SHP77 (cell line): ENCODE measurements around the gene SMC4.
A peak's percentile ranks its signal among the peaks of the same experiment; 100 is the strongest.
"Not testable (repeated sequence)": the region's sequence is repeated elsewhere in the genome, so short reads cannot be mapped to it uniquely, and the experiment has no call there.

Experiments used
- DNase-seq, 2 experiments: peaks; one replicate each; lab custom pipeline; 2025; lab: John Stamatoyannopoulos, UW

SMC4 gene

GRCh38 chr3:160399125-160400029, at the start of gene SMC4, which contains the start of gene IFT80:
TSS of gene SMC4 (plus strand) at chr3:160399650. CDS start at chr3:160400827, 1,177 bp downstream.
TSS of gene IFT80 (minus strand) at chr3:160399225. CDS start at chr3:160384600, 14,625 bp downstream.
- peak; percentile 88 to 89 for DNase-seq

GRCh38 chr3:160355826-160356225, 43.6 kb upstream of the SMC4 start:
- no peak for DNase-seq

DNA sequence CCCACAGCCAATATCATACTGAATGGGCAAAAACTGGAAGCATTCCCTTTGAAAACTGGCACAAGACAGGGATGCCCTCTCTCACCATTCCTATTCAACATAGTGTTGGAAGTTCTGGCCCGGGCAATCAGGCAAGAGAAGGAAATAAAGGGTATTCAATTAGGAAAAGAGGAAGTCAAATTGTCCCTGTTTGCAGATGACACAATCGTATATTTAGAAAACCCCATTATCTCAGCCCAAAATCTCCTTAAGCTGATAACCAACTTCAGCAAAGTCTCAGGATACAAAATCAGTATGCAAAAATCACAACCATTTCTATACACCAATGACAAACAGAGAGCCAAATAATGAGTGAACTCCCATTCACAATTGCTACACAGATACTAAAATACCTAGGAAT, 36.6 kb upstream of the SMC4 start:
- not testable (repeated sequence) for DNase-seq

DNA sequence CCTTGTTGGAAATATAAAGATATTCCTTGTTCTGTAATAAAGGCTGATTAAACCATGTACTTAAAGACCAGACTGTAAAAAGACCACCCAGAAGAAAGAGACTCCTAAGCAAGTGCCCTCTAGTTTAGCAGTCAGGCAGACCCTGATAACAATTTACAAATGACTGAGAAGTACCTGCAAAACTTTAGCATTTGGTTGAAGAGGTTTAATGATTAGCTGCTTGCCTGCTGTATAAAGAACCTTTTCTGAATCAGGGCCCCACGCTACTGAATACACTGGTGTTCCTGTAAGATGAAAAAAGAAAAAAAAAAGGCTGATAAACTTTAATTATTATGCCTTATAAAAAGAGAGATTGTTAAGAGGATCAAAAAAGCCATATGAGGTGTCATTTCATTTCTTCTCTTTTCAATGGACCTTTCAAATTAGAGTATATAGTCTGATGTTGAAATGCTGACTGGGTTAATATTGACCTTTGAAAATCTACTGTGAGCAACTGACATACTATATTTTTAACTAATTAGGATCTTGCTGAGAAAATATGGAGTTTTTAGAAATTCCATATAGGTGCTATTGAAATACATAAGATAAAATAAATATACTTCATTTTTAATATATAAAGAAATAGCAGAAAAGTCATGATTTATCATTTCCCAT, 33.5 kb upstream of the SMC4 start:
- no peak for DNase-seq

DNA sequence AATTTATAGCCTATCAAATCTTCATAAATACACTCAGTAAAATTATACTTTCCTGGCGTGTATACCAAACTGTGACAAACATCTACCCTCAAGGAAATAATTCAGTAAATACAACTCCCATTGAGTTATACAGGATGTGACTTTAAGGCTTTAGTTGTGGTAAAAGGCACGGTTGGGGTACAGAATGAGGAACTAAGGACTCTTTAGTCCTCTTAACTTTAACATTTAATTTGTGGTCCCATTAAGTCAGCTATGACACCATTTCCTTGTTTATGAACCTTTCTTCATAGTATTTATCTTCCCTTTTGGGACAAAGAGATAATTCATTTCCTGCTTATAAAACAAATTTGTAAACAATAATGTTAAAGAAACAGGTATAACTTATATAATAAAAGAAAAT, 30.6 kb upstream of the SMC4 start:
- DNase-seq = no peak

DNA sequence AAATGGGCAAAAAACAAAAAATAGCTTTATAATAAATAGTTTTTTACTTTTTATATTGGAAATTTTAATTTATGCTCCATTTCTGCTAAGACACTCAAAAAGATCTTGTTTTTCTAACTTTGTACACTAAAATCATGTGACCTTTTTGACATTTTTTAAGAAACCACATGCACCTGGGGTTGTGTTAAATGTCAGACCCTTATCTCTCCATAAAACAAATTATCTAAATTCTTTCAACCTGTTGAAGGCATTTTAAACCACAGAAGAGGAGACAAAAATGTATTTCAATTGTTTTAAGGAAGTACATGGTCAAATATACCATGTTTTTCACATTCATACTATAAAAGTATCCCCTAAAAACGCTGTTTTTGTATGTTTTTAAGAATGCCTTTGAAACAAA, 29.7 kb upstream of the SMC4 start:
- no peak for DNase-seq

GRCh38 chr3:160370987-160371857, 28.2 kb upstream of the SMC4 start:
- DNase-seq = no peak

DNA sequence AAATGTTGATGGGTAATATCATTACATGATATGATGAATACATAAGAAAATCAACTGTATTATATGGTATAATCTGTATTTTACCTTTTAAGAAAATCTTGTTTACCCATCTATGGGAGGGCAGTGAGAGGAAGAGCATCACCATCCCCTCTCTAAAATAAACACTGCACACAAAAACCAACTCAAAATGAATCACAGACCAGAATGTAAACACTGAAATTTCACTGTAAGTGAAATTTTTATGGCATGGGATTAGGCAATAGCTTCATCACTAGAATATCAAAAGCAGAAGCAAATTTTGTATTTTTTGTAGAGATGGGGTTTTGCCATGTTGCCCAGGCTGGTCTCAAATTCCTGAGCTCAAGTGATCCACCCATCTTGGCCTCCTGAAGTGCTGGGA, 26.7 kb upstream of the SMC4 start:
- DNase-seq = no peak

DNA sequence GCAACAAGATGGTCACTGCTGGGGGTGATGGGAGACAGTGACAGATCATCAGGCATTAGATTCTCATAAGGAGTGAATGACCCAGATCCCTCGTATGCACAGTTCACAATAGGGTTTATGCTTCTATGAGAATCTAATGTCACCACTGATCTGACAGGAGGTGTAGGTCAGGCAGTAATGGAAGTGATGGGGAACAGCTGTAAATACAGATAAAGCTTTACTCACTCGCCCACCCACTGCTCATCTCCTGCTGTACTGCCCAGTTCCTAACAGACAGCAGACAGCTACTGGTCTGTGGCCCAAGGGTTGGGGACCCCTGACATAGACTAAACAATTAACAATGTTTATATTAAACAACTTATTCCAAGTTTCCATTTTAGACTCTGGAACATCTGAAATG, 25.8 kb upstream of the SMC4 start:
- no peak for DNase-seq

DNA sequence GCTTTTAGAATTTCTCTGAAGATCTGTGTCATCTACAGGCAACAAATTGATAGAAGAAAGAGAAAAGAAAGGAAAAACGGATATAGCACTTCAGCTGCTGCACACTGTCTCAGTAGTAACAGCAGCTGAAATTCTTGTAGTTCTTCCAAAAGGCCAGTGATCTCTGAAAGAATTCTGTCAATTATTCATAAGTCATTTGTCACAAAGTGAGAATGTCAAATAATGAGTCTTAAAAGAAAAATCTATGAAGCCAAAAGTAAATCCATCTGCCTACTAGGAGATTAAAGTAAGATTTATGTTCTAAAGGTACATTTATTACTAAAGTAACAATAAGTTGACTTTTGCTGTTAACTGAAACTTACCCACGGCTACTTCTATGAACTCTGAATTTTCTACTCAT, 25.0 kb upstream of the SMC4 start:
- no peak for DNase-seq

DNA sequence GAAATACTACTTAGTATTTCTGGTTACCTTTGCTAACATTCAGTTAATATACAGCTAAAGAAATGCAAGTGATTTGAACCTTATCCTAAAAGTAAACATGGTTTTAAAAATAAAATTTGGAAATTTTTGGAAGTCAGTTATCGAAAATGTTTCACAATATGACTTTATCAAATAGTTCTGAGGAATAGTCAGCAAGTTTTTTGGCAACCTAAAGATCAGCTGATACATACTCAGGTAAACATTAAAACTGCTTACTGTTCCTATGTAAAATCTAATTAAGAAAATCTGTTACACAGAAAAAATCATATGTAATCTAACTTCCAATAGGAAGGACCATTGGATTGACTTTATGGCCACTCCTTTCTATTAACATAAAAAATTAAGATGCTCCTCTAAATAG, 24.5 kb upstream of the SMC4 start:
- no peak for DNase-seq

GRCh38 chr3:160376681-160377080, 22.8 kb upstream of the SMC4 start:
- no peak for DNase-seq

- DNase-seq = no peak
These were observed 20.9 kb upstream of the SMC4 start for GRCh38 chr3:160378331-160379109.

DNA sequence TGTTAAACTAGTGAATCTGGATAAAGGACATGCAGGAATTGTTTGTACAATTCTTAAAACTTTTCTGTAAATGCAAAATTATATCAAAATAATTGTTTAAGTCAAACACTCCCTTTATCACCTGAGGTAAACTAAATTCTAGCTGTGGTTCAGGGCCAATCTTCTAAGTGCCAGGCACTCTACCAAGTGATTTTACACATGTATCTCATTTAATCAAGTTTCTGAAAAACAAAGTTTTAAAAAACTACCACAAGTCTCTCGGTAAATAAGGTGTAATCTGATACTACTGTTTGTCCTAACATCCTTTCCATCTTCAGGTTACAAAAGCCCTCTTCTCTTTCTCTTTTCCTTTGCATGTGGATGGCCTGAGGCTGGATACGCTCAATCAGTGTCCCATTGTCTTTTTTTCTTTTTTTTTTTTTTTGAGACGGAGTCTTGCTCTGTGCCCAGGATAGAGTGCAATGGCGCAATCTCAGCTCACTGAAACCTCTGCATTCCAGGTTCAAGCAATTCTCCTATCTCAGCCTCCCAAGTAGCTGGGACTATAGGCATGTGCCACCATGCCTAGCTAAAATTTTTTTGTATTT, 19.7 kb upstream of the SMC4 start:
- no peak for DNase-seq

GRCh38 chr3:160381470-160381869, 18.0 kb upstream of the SMC4 start:
- no peak for DNase-seq

DNA sequence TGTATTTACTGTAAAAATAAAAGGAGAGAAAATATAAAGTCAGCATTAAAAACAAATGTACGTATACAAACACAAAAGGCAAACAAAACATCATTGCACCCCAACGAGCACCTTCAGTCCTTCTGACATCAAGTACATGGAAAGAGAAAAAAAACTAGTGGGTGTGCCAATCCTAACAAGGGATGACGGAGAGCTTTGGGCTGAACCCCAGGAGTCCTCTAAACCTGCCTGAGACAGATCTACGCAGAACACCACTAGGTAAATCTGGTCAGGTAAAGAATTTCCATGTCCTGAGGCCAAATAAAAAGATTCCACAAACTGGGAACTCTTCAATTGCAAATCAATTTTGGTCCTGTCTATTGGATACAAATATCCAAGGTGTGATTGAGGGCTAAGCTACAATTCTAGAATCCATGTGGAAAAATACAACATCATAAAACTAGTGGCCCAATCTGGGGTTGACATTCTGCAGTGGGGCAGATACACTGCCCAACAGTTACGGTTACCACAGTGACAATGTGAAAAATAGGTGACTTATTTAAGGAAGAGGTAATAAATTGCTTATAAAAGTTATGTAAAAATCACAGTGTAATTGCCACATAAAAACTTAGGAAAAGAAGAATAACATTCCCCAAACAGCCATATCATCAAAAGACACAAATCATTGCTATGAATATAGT, 14.7 kb upstream of the SMC4 start:
- no peak for DNase-seq

- no peak for DNase-seq
These were observed 8.8 kb upstream of the SMC4 start for GRCh38 chr3:160390565-160391138.

DNA sequence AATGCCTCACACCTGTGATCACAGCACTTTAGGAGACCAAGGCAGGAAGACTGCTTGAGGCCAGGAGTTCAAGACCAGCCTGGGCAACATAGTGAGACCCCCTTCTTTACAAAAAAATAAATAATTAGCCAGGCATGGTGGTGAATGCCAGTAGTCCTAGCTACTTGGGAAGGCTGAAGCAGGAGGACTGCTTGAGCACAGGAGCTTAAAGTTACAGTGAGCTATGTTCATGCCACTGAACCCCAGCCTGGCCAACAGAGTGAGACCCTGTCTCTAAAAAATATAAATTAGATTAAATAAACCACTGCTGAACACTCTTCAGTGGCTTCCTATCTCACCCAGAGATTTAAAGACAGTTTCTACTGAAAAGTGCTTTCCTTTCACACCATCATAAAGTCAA, 6.7 kb upstream of the SMC4 start:
- no peak for DNase-seq

GRCh38 chr3:160393346-160394008, 6.0 kb upstream of the SMC4 start:
- DNase-seq = no peak

- DNase-seq = no peak
These were observed 5.4 kb upstream of the SMC4 start for GRCh38 chr3:160394009-160394392.
